Fibroblast of the aortic adventitia (primary cell): Measurements from ENCODE around the gene TP53I11. TPM values are rescaled to one million over a fixed set of nuclear protein-coding genes. Genes with fewer than 3 reads are reported as not detected.

Experiments
- DNase-seq: peaks from one replicate; pipeline ENCODE4 v3.0.0-alpha.2; 2010; ENCODE audit warnings: low read depth
- H3K4me3 ChIP-seq: 2 replicates; pipeline ENCODE4 v1.5.1; 2011; ENCODE audit warnings: low read depth, mild to moderate bottlenecking, control low read depth, low read length, moderate library complexity
- CTCF ChIP-seq: IDR thresholded peaks from 2 replicates; pipeline ENCODE4 v1.5.1; 2011; ENCODE audit warnings: mild to moderate bottlenecking, low read length, control low read depth, inconsistent platforms; ENCODE audit not compliant: insufficient read depth
- total RNA-seq: library from RNA; depleted of rRNA; stranded (reverse); fragments of >200 nt; gene quantifications from 2 replicates; pipeline ENCODE4 v1.2.3, GENCODE V29; 2012; ENCODE audit warnings: low replicate concordance

TP53I11 gene
- total RNA-seq, 1 donor: 23.1 TPM

GRCh38 chr11:44966694-44967093, 16.0 kb upstream of the TP53I11 start:
- DNase-seq: no peak
- no peak for TF ChIP-seq CTCF
- H3K4me3 ChIP-seq: no peak overlapping the region

DNA sequence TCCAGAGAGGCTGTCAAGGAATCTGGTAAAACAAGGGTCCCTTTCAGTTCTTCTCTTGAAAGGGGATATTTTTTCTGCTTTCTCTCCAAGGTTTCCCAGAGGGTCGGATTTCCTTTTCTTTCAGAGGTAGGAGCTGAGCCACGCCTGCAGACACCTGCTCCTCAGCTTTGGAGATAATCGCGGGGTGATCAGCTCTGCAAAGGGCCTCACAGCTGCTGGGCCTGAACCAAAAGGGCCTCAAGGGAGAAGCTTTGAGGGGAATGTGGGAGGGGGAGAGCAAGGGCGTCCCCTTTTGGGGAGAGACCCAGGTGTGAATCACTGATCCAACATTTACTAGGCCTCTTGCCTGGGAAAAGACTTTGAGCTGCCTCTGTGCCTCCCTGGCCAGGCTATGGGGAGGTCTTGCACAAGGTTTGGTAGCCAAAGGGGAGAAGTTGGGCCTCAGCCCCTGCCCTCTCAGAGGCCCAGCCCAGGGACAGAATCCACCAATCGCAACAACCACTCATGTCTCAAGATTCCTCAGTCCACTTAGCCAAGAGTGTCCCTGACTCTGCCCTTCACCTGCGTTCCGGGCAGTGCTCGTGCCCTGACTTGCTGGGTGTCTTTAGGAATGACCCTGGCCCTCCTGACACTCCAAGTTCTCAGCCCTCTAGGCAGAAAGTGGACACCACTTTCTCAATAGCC, 14.0 kb upstream of the TP53I11 start:
- DNase-seq: no peak
- no peak for TF ChIP-seq CTCF
- H3K4me3 ChIP-seq: no peak overlapping the region

- no peak for DNase-seq
These were observed 13.3 kb upstream of the TP53I11 start for GRCh38 chr11:44963948-44964347.

GRCh38 chr11:44963136-44963535, 12.5 kb upstream of the TP53I11 start:
- no peak overlapping the region for H3K4me3 ChIP-seq
- no peak for TF ChIP-seq CTCF
- no peak for DNase-seq

More at GRCh38 chr11:44963948-44964347, 13.3 kb upstream of the TP53I11 start:
- no peak for TF ChIP-seq CTCF
- no peak overlapping the region for H3K4me3 ChIP-seq

DNA sequence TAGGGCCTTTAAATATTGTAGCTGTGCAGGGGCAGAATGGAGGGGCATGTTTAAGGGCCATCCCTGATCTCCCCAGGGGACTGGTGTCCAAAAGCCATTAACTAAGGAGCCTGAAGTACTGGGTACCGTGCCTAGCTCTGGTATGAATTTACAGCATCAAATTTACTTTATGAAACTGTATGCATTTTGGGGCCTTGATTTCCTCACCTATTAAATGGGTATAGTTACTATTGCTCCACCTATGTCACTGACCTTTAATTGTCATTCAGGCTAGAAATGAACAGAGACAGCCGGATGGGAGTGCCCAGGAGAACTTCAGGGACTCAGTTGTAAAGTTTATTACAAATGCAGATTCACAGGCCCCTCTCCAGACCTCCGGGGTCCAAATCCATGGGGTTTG, 11.8 kb upstream of the TP53I11 start:
- no peak for DNase-seq
- no peak overlapping the region for H3K4me3 ChIP-seq
- no peak for TF ChIP-seq CTCF

GRCh38 chr11:44960200-44960845, 9.6 kb upstream of the TP53I11 start:
- TF ChIP-seq CTCF: no peak
- H3K4me3 ChIP-seq: no peak overlapping the region
- DNase-seq: no peak

DNA sequence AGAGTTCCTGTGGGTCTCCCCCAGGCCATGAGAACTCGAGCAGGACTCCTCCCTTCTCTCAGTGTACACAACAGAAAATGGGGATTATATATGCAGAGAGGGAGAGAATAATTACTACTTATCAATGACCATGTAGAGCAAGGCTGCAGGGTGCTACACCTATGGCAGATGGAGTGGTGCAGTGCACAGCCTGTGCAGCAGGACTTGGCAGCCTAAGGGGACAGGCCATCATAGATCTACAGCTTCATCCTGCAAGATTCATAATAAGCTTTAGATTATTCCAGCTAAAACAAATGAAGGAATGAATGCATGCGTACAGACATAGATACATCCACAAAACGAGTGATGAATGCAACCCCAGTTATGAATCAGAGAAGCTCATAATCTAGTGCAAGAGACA, 8.4 kb upstream of the TP53I11 start:
- no peak for TF ChIP-seq CTCF
- DNase-seq: no peak
- no peak overlapping the region for H3K4me3 ChIP-seq
